HG03135 (cell line): Measurements from ENCODE around the gene UBE2Z.
"Not testable (repeated sequence)": the region's sequence is repeated elsewhere in the genome, so short reads cannot be mapped to it uniquely, and the experiment has no call there.

Experiments
- ATAC-seq: cut with Tn5 transposase; IDR thresholded peaks from one replicate; pipeline ENCODE4 v1.9.1; 2021; ENCODE audit warnings: mild to moderate bottlenecking, moderate library complexity; ENCODE audit not compliant: unreplicated experiment

UBE2Z gene

GRCh38 chr17:48908047-48908843 is at the start of gene UBE2Z:
Gene UBE2Z, plus strand, starts transcription at chr17:48908407. Its CDS starts 97 bp downstream, at chr17:48908504.
- peak; percentile 74 for ATAC-seq

GRCh38 chr17:48860034-48860433 is 48.2 kb upstream of the UBE2Z start:
- no peak for ATAC-seq

- ATAC-seq, result no peak
Observed at GRCh38 chr17:48860456-48860855, 47.8 kb upstream of the UBE2Z start.

GRCh38 chr17:48868916-48869500 is 39.2 kb upstream of the UBE2Z start:
- ATAC-seq, result no peak

- ATAC-seq, result no peak
Observed at GRCh38 chr17:48869821-48870318, 38.3 kb upstream of the UBE2Z start.

GRCh38 chr17:48871035-48871550 is 37.1 kb upstream of the UBE2Z start:
- ATAC-seq, result no peak

- ATAC-seq, result no peak
Observed at GRCh38 chr17:48871551-48872351, 36.5 kb upstream of the UBE2Z start.

- ATAC-seq, result not testable (repeated sequence)
Observed at GRCh38 chr17:48872409-48872808, 35.8 kb upstream of the UBE2Z start.

GRCh38 chr17:48873209-48873608 is 35.0 kb upstream of the UBE2Z start:
- ATAC-seq, result no peak

- no peak for ATAC-seq
Observed at GRCh38 chr17:48873696-48874443, 34.3 kb upstream of the UBE2Z start.

GRCh38 chr17:48878920-48879898 is 29.0 kb upstream of the UBE2Z start:
- peak; percentile 76 for ATAC-seq

- no peak for ATAC-seq
Observed at GRCh38 chr17:48882272-48882671, 25.9 kb upstream of the UBE2Z start.

GRCh38 chr17:48883171-48883570 is 25.0 kb upstream of the UBE2Z start:
- no peak for ATAC-seq

GRCh38 chr17:48890086-48890485 is 18.1 kb upstream of the UBE2Z start:
- ATAC-seq, result no peak

GRCh38 chr17:48892940-48893645 is 15.1 kb upstream of the UBE2Z start:
- ATAC-seq, result no peak

- ATAC-seq, result no peak
Observed at GRCh38 chr17:48893646-48894508, 14.3 kb upstream of the UBE2Z start.

- ATAC-seq, result no peak
Observed at GRCh38 chr17:48894886-48895285, 13.3 kb upstream of the UBE2Z start.

- no peak for ATAC-seq
Observed at GRCh38 chr17:48901241-48901640, 7.0 kb upstream of the UBE2Z start.
